OCI-LY7 (cell line): ENCODE measurements around the gene TMF1.

Experiments
- CTCF ChIP-seq: fragments of 200-600 bp; sonication (generic); conservative IDR thresholded peaks from 2 replicates; pipeline ENCODE4 v1.5.1; 2014; ENCODE audit warnings: mild to moderate bottlenecking, antibody characterized with exemption, low read length, moderate library complexity, mixed read lengths
- EZH2phosphoT487 ChIP-seq: fragments of 200-600 bp; sonication (generic); IDR thresholded peaks from 2 replicates; pipeline ENCODE4 v1.6.1; 2018; ENCODE audit warnings: low read depth, borderline replicate concordance, mild to moderate bottlenecking, mixed run types, antibody characterized with exemption, low read length, moderate library complexity, mixed read lengths

GRCh38 chr3:68988740-68989139 lies 63.4 kb downstream of the TMF1 start:
- TF ChIP-seq CTCF, result no peak
- no peak for TF ChIP-seq EZH2phosphoT487
